GM21717 (cell line): ENCODE data around the gene MAPK7.

ENCODE experiments used
- ATAC-seq: cut with Tn5 transposase; IDR thresholded peaks from one replicate; pipeline ENCODE4 v1.9.1; 2021; ENCODE audit warnings: mild to moderate bottlenecking, moderate library complexity; ENCODE audit not compliant: unreplicated experiment

The MAPK7 gene

DNA sequence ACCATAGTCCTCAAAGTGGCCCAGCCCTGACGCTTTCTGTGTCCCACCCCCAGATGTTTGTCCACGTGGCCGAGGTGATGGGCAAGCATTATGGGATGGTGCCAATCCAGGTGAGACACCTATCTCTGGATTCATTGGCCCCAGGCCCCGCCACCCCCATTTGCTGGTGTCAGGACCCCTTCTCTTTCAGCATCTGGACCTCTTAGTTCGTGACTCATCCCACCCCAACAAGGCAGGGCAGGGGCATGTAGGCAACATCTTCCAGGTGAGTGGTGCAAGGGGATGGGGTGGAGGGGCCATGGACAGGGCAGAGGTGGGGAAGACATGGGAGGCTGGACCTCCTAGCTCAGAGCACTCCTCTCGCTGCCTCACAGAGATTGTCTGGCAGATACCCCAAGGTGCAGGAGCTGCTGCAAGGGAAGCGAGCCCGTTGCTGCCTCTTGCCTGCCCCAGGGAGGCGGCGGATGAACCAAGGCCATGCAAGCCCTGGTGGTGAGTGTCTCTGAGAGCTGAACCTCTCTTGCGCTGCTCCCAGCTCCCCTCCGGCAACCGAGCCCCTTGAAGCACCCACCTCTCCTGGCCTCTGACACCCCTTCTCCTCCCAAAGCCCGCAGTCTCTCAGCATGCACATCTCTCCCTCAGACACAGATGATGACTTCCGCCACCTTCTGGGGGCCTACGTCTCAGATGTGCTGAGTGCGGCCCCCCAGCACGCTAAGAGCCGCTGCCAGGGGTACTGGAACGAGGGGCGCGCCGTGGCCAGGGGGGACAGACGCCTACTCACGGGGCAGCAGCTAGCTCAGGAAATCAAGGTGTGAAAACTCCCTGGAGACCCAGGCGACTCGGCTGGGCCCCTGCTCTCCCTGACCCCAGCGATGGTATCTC, 36.3 kb downstream of the MAPK7 start:
- no peak for ATAC-seq

DNA sequence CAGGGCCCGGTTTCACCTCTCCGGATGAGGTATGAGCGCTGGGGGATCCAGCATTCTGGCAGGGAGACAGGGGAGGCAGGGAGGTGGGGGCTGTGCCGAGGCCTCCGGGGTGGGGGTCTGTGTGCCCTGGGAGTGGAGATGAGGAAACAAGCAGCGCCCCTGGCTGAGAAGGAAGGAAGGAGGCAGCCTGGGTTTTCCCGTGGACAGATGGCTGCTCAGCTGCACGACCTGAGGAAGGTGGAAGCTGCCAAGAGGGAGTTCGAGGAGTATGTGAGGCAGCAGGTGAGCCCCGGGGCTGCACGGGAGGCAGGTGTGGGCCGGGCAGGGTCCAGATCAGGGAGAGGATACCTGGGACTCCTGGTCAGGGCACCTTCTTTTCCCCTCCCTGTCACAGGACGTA, 37.0 kb downstream of the MAPK7 start:
- ATAC-seq, result no peak

DNA sequence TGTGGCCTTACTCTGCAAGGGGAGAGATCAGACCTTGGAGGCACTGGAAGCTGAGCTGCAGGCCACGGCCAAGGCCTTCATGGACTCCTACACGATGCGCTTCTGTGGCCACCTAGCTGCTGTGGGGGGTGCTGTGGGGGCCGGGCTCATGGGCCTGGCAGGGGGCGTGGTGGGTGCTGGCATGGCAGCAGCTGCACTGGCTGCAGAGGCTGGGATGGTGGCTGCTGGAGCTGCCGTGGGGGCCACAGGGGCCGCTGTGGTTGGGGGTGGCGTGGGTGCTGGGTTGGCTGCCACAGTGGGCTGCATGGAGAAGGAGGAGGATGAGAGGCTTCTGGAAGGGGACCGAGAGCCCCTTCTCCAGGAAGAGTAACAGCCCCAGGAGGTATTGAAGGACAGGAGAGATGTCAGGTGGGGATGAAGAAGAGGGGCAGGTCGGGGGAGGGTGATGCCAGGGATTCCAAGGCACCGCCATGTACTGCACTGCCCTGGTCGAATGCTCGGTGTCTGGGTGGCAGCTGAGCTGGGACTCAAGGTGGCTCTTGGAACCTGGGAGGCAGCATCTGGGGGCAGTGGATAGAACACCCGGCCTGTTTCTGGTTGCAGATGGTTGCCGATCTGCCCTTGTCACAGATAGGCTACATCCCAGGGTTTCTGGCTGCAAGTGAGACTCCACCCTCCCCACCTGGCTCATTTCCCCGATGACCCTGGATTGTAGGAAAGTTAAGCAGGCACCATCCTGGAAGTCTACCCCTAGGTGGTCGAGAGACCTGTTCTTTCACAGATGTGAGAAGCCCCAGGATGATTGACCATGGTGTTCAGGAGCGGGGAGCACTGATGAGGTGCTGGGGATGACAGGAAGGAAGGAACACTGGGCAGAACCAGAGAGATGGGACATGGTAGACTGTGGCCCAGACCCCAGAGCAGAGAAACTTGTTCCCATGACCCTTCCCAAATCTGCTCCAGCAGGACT, 37.8 kb downstream of the MAPK7 start:
- no peak for ATAC-seq

DNA sequence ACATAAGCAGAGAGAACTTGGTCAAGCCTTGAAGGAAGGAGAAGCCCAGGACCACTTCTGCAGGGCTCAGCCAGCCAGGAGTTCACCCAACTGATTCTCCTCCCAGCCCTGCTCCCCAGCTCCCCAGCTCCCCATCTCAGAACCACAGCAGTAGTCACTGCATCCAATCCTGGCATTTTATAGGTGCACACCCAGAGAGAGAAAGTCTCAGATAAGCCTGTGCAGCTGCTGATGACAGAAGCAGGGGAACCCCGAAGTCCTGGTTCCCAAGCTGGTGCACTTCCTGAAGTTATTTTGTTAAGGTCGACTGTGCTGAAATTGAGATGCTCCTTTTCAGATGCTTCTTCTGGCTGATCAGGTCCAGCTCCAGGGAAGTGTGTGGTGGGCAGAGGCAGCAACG, 39.3 kb downstream of the MAPK7 start:
- no peak for ATAC-seq

DNA sequence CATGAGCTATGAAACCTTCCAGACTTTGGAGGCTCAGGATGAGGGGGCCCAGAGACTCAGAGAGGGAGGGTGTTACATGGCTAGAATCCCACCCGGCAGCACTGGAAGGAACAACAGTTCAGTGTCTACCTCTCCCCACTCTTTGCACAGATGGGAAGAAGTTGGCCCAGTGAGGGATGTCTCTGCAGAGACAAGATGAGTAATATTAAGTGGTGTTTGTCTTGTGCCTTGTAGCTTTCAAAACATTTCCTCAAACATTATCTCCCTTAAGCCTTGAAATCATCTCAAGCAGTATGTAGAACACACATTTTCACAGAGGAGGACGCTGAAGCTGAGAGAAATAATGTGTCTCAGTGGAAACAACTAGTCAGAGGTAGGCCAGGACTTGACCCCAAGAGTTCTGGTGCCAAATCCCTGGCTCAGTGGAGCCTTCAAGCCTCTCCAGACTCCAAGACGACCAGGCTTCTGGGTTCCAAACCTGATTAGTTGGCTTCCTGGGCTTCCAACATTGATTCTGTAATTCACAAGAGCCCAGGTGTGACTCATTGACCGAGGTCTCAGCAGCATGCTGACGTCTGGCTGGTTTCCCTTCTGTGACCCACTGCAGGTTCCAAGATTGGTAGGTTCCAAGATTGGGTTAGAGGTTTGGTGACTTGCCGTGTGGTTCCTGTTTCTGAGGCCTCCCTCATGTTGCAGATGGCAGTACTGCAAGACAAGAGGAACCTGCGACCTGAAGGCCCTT, 40.1 kb downstream of the MAPK7 start:
- no peak for ATAC-seq

DNA sequence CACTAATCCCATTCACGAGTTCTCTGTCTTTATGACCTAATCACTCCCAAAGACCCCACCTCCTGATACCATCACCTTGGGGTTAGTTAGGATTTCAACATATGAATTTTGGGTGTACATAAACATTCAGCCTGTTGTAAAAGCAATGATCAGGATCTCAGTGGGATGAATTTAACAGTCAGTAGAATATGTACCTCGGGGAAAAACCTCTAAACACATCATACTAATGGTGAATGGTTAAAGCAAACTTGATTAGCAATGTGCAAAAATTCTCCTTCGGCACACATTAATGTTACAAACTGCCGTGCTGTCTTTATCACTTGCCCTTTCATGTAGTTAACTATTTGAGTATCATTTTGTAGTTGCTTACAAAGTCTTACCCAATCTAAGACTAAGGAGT, 42.9 kb downstream of the MAPK7 start:
- ATAC-seq, result no peak

DNA sequence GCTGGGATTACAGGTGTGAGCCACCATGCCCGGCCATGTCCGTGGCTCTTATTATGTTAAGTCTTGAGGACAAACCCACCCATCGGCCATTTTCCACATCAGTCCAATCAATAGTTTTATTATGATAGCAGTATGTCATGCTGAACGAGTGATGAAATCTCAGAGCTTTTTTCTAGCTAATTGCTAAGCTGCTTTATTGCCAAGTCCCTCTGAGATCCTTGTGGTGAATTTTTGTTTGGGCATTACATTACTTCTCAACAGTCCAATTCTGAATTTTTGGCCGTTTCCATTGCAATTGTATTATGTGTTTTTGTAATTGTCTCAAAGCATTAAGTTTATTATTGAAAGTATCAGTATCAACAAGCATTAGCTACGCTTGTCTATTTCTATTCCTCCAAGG, 43.6 kb downstream of the MAPK7 start:
- ATAC-seq, result no peak

DNA sequence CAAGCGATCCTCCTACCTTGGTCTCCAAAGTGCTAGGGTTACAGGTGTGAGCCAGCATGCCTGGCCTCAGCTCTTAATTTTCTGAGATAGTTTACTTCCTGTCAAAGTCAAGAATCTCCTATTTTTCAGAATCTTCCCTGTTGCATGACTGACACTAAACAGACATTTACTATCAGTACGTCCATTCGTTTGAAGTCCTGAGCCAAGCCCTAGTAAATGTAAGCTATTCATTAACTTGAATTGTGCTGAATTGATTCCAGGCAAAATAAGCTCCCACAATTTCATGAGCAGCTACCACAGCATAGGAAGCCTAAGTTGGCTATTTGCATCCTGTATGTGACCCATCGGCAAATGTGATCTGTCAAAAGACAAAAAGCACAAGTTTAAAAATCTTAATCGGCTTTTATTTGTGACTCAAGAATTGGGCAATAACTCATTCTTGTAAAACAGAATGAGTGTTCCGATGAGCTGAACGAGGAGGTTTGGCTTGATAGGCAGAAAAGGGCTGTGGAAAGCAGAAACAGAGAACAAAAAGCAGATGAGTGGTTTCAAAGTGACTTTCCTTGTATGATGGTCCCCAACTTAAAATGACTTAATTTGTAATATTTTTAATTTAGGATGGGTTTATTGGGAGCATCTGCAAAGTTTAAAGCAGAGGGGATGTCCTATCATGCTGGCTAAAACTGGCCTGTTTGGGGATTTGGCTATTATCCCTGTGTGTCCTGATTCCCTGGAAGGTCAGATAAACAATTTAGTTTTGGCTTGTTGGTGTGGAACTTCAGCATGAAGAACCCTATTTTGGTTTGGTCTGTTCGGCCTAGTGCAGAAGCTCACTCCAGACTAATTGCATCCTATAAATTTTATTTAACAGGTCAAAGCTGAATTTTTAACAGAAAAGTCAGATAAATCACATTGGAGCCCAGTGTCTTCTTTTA, 46.9 kb downstream of the MAPK7 start:
- ATAC-seq, result no peak

DNA sequence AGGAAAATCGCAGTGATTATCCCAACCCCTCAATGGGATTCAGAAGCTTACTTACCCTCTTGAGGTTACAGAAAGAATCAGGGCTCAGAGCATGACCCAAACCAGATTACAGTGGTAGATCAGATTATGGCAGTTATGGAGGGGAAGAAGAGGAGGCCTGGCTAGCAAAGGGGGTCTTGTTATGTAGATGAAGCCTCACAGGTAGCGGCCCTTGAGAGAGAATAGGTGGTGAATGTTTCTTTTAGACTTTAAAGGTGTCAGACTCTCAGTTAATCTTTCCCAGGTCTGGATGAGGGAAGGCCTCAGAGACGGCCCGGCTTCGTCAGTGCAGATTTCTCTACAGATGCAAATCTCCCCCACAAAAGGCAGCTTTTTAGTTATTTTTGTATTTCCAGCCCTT, 48.3 kb downstream of the MAPK7 start:
- no peak for ATAC-seq

DNA sequence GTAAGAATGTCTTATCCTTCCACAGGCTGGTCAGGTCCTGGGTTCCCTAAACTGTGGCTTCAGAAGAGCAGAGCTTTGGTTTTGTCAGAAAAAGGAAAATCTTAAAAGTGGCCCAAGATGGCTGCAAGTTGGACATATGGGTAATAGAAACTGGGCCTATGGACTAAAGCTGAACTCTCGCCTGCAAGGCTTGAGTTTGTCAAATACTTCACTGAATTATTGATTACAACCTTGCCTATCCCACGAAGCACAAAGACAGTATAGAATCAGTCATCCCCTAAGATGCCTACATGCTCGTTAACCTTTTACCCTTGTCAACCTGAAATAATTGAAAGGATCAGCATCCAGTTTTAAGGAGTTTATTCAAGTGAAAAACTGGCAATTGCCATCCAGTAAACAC, 53.4 kb downstream of the MAPK7 start:
- no peak for ATAC-seq
